Uterus (tissue), 4 donors: ENCODE measurements around the gene RAPGEF6. TPM values are rescaled to one million over a fixed set of nuclear protein-coding genes. Genes with fewer than 3 reads are reported as not detected.

Source experiments
- DNase-seq, 2 donors: peaks; one replicate each; pipeline ENCODE4 v3.0.0-alpha.2; 2019 to 2020
- H3K27ac ChIP-seq, 2 donors: fragments of 200-600 bp; sonication (generic); 1 replicate in 1 of 2; 2 replicates in 1 of 2; pipeline ENCODE4 v1.5.1; 2016 to 2018
- H3K27me3 ChIP-seq, 2 donors: fragments of 200-600 bp; sonication (generic); one replicate each; pipeline ENCODE4 v1.5.1; 2018 to 2019; ENCODE audit warnings: control low read depth in 1 of 2
- H3K36me3 ChIP-seq, 2 donors: fragments of 200-600 bp; sonication (generic); one replicate each; pipeline ENCODE4 v1.5.1; 2019; ENCODE audit warnings: control low read depth in 1 of 2
- H3K4me1 ChIP-seq, 2 donors: fragments of 200-600 bp; sonication (generic); one replicate each; pipeline ENCODE4 v1.5.1; 2018 to 2019; ENCODE audit warnings: control low read depth in 1 of 2
- H3K4me3 ChIP-seq, 2 donors: fragments of 200-600 bp; sonication (generic); 1 replicate in 1 of 2; 2 replicates in 1 of 2; pipeline ENCODE4 v1.5.1; 2018 to 2019; ENCODE audit warnings: mild to moderate bottlenecking in 1 of 2
- H3K9me3 ChIP-seq, 2 donors: fragments of 200-600 bp; sonication (generic); one replicate each; pipeline ENCODE4 v1.5.1; 2019; ENCODE audit warnings: control low read depth in 1 of 2
- POLR2A ChIP-seq, 2 donors: fragments of 450-650 bp; IDR thresholded peaks; one replicate each; pipeline ENCODE4 v1.6.1; 2016; ENCODE audit warnings: antibody characterized with exemption in 2 of 2, mild to moderate bottlenecking in 1 of 2, moderate library complexity in 1 of 2
- intact Hi-C: fragments of 100-400 bp; cut with DNase I; formaldehyde crosslinking; loops from one replicate; pipeline ENCODE4 v1.15.1; 2023; ENCODE audit warnings: low total_unique reads
- total RNA-seq, 4 donors: library from RNA; depleted of rRNA in 3 of 4; stranded (reverse); fragments of >200 nt in 3 of 4; gene quantifications; one replicate each; pipeline versions ENCODE4 v1.1.0 to v1.2.4, GENCODE V29; 2014 to 2023
- TF ChIP-seq, protein P1 (sequence below), 4 experiments: fragments of 200-600 bp in 2 of 4; fragments of 450-650 bp in 2 of 4; sonication (generic) in 2 of 4; IDR thresholded peaks; one replicate each; pipeline ENCODE4 v1.5.1; 2016 to 2019; ENCODE audit warnings: antibody characterized with exemption in 4 of 4, mild to moderate bottlenecking in 2 of 4, moderate library complexity in 1 of 4
- donor health status: DM: yes; HTN: yes; CAD: no.

The RAPGEF6 gene
- total RNA-seq, 4 donors from 2014 or later: 11.8 to 36.8 (median 23.4) TPM

DNA sequence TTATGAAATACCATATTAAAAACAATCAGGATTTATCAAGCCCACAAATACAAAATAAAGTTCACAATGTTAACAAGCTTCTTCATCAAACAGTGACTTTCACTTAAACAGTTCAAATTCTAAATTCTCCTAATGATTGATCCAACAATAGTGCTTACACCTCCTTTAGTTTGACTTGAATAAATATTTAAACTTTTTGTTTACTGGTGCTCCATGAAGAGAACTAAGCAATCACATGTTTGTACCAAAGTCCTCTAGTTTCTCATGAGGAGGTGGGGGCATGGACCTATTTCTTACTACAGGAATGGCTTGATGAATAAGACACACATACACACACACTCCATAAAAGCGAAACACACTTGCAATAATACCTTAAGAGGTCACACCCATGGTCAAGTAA lies 95.8 kb downstream of the RAPGEF6 start:
- no peaks in the 10 kb centered on the region for H3K9me3 ChIP-seq

DNA sequence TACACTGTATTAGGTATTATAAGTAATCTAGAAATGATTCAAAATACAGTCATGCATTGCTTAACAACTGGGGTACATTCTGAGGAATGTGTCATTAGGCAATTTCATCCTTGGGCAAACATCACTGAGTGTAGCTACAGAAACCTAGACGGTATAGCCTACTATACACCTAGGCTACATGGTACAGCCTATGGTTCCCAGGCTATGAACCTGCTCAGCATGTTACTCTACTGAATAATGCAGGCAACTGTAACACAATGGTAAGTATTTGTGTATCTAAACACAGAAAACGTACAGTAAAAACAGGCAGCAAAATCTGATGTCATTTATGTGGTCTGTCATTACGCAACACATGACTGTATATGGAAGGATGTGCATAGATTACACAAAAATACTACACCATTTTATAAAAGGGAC lies 96.8 kb downstream of the RAPGEF6 start:
- Histone ChIP-seq H3K36me3 (no peaks in the 10 kb centered on the region), H3K9me3 (no peaks in the 10 kb centered on the region), H3K4me1 (no peaks in the 10 kb centered on the region), H3K27me3 (no peaks in the 10 kb centered on the region), H3K27ac (no peak overlapping the region), H3K4me3 (no peak overlapping the region)
- TF ChIP-seq, protein P1, sequence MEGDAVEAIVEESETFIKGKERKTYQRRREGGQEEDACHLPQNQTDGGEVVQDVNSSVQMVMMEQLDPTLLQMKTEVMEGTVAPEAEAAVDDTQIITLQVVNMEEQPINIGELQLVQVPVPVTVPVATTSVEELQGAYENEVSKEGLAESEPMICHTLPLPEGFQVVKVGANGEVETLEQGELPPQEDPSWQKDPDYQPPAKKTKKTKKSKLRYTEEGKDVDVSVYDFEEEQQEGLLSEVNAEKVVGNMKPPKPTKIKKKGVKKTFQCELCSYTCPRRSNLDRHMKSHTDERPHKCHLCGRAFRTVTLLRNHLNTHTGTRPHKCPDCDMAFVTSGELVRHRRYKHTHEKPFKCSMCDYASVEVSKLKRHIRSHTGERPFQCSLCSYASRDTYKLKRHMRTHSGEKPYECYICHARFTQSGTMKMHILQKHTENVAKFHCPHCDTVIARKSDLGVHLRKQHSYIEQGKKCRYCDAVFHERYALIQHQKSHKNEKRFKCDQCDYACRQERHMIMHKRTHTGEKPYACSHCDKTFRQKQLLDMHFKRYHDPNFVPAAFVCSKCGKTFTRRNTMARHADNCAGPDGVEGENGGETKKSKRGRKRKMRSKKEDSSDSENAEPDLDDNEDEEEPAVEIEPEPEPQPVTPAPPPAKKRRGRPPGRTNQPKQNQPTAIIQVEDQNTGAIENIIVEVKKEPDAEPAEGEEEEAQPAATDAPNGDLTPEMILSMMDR (IDR thresholded peaks at IDR 0.05): no peak
- TF ChIP-seq POLR2A (IDR thresholded peaks at IDR 0.05): no peak
- DNase-seq: no peak
- intact Hi-C loops: no loop called here

More for the DNA sequence above, 95.8 kb downstream of the RAPGEF6 start:
- H3K36me3 ChIP-seq: no peaks in the 10 kb centered on the region
- H3K4me3 ChIP-seq: no peak overlapping the region
- H3K27me3 ChIP-seq: no peaks in the 10 kb centered on the region
- no peaks in the 10 kb centered on the region for H3K4me1 ChIP-seq
- no peak for DNase-seq
- TF ChIP-seq POLR2A (IDR thresholded peaks at IDR 0.05): no peak
- TF ChIP-seq, protein P1 (IDR thresholded peaks at IDR 0.05): no peak
- intact Hi-C loops: no loop called here
- no peak overlapping the region for H3K27ac ChIP-seq

DNA sequence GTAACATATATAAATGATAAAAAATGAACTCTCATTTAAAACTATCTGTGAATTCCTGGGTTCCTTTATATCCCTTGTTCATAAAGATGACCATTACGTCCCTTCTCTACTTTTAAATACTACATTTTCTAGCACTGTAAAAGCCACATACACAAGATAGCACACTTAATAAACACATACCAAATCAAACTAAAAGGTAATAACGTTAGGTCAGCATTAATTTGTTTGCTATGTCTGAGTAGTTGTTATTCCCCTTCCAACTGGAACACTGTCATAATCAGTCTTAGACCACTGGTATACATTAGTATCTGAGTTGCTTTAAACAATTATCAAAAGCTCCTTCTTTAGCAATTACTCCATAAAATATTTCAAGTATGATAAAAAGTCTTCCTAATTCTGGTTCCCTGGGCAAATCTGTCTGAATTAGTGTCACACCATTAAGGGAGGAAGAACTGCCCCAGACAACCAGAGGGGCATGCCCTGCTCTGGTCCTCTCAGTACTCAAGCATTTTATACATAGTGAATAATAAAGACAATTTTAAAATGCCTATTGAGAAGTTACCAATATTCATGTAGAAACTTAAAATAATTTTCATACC lies 98.1 kb downstream of the RAPGEF6 start:
- intact Hi-C loops: no loop called here
- Histone ChIP-seq H3K27me3 (no peaks in the 10 kb centered on the region), H3K9me3 (no peaks in the 10 kb centered on the region), H3K27ac (no peak overlapping the region), H3K4me3 (no peak overlapping the region), H3K36me3 (no peaks in the 10 kb centered on the region), H3K4me1 (no peaks in the 10 kb centered on the region)
- no peak for TF ChIP-seq POLR2A (IDR thresholded peaks at IDR 0.05)
- TF ChIP-seq, protein P1 (IDR thresholded peaks at IDR 0.05): no peak
- no peak for DNase-seq

DNA sequence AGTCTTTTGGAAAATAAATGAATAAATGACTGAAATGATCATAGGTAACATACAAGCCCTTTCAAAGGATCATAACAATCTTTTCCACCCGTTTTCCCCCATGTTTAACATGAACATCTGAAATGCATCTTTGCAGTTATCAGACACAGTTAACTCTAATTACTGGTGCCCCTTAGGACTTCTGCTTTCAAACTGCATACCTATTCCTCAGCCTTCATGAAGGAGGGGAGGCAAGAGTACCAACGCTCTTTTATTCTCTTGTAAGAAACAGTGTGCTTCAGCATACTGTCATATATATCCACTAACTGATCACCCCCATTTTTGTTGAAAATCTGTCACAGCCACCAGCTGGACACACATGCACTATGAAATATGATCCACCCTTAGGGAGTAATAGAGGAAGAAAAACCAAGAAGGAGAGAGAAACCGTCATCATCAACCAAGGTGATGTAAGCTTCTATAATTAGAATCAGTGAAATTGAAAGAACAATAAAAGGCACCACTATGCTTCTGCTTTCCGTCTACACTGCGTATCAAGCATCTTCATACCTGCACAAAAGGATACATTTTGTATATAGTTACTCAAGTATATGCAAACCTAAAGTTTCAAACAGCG lies 98.7 kb downstream of the RAPGEF6 start:
- H3K9me3 ChIP-seq: no peaks in the 10 kb centered on the region
- H3K27ac ChIP-seq: no peak overlapping the region
- intact Hi-C loops: no loop called here
- no peak for TF ChIP-seq POLR2A (IDR thresholded peaks at IDR 0.05)
- TF ChIP-seq, protein P1 (IDR thresholded peaks at IDR 0.05): no peak
- no peaks in the 10 kb centered on the region for H3K27me3 ChIP-seq
- no peak overlapping the region for H3K4me3 ChIP-seq
- no peaks in the 10 kb centered on the region for H3K36me3 ChIP-seq
- DNase-seq: no peak
- H3K4me1 ChIP-seq: no peaks in the 10 kb centered on the region

DNA sequence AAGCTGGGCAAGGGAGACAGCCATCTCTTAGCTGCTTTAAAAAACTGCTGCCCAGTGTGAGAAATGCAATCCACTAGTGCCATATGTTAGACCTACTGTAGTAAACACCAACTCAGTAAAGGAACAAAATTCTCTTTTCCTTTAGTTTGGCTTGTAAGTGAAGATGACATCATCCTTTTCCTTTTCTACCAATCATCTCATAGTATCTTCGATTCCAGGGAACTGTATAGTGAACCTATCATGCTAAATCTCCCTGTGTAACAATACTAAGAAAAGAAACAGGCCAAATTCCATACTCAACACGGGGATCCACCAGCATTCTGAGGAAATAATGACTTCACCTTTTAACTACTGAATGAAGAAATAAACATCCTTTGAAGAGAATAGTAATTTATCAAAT lies 100.1 kb downstream of the RAPGEF6 start:
- intact Hi-C loops: no loop called here

More for the DNA sequence above, 100.1 kb downstream of the RAPGEF6 start:
- TF ChIP-seq POLR2A (IDR thresholded peaks at IDR 0.05): no peak
- TF ChIP-seq, protein P1 (IDR thresholded peaks at IDR 0.05): no peak
- no peak overlapping the region for H3K27ac ChIP-seq
- H3K4me3 ChIP-seq: no peak overlapping the region
- no peaks in the 10 kb centered on the region for H3K27me3 ChIP-seq
- no peaks in the 10 kb centered on the region for H3K36me3 ChIP-seq
- no peaks in the 10 kb centered on the region for H3K4me1 ChIP-seq
- DNase-seq: no peak
- no peaks in the 10 kb centered on the region for H3K9me3 ChIP-seq
